ENCODE measurements around the gene ITIH1.

DNA sequence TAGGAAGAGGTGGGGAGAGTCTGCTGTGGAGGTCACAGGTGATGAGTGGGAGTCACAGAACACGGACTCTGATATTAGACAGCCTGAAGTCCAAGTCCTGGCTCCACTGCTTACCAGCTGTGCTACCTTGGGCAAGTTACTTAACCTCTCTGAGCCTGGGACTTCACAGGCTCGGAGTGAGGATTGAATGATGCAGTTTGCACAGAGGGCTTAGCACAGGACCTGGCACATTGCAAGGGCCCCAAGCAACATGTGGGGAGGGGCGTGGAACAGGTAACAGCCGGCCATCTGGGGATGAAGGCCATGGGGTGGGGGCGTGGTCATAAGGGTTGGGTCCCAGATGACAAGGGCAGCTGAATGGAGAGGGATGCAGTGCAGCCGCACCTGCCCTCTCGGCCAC is 12.9 kb downstream of the ITIH1 start:
- TF ChIP-seq, protein P1, sequence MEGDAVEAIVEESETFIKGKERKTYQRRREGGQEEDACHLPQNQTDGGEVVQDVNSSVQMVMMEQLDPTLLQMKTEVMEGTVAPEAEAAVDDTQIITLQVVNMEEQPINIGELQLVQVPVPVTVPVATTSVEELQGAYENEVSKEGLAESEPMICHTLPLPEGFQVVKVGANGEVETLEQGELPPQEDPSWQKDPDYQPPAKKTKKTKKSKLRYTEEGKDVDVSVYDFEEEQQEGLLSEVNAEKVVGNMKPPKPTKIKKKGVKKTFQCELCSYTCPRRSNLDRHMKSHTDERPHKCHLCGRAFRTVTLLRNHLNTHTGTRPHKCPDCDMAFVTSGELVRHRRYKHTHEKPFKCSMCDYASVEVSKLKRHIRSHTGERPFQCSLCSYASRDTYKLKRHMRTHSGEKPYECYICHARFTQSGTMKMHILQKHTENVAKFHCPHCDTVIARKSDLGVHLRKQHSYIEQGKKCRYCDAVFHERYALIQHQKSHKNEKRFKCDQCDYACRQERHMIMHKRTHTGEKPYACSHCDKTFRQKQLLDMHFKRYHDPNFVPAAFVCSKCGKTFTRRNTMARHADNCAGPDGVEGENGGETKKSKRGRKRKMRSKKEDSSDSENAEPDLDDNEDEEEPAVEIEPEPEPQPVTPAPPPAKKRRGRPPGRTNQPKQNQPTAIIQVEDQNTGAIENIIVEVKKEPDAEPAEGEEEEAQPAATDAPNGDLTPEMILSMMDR (conservative IDR thresholded peaks at IDR 0.05; ENCODE audit: low read depth in 2 of 2), result no peak
- no peak for TF ChIP-seq EZH2phosphoT487 (IDR thresholded peaks at IDR 0.05; ENCODE audit: unreplicated experiment)
- TF ChIP-seq EZH2 (IDR thresholded peaks at IDR 0.05; ENCODE audit: low read depth, unreplicated experiment), result no peak
- no peak for TF ChIP-seq POLR2AphosphoS5 (IDR thresholded peaks at IDR 0.05; ENCODE audit: low read depth)
- no peak for TF ChIP-seq CREB1 (CRISPR knock-in tag; IDR thresholded peaks at IDR 0.05; ENCODE audit: low read depth)
- TF ChIP-seq, protein P2, sequence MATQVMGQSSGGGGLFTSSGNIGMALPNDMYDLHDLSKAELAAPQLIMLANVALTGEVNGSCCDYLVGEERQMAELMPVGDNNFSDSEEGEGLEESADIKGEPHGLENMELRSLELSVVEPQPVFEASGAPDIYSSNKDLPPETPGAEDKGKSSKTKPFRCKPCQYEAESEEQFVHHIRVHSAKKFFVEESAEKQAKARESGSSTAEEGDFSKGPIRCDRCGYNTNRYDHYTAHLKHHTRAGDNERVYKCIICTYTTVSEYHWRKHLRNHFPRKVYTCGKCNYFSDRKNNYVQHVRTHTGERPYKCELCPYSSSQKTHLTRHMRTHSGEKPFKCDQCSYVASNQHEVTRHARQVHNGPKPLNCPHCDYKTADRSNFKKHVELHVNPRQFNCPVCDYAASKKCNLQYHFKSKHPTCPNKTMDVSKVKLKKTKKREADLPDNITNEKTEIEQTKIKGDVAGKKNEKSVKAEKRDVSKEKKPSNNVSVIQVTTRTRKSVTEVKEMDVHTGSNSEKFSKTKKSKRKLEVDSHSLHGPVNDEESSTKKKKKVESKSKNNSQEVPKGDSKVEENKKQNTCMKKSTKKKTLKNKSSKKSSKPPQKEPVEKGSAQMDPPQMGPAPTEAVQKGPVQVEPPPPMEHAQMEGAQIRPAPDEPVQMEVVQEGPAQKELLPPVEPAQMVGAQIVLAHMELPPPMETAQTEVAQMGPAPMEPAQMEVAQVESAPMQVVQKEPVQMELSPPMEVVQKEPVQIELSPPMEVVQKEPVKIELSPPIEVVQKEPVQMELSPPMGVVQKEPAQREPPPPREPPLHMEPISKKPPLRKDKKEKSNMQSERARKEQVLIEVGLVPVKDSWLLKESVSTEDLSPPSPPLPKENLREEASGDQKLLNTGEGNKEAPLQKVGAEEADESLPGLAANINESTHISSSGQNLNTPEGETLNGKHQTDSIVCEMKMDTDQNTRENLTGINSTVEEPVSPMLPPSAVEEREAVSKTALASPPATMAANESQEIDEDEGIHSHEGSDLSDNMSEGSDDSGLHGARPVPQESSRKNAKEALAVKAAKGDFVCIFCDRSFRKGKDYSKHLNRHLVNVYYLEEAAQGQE (IDR thresholded peaks at IDR 0.05; ENCODE audit: unreplicated experiment), result no peak
- TF ChIP-seq, protein P3, sequence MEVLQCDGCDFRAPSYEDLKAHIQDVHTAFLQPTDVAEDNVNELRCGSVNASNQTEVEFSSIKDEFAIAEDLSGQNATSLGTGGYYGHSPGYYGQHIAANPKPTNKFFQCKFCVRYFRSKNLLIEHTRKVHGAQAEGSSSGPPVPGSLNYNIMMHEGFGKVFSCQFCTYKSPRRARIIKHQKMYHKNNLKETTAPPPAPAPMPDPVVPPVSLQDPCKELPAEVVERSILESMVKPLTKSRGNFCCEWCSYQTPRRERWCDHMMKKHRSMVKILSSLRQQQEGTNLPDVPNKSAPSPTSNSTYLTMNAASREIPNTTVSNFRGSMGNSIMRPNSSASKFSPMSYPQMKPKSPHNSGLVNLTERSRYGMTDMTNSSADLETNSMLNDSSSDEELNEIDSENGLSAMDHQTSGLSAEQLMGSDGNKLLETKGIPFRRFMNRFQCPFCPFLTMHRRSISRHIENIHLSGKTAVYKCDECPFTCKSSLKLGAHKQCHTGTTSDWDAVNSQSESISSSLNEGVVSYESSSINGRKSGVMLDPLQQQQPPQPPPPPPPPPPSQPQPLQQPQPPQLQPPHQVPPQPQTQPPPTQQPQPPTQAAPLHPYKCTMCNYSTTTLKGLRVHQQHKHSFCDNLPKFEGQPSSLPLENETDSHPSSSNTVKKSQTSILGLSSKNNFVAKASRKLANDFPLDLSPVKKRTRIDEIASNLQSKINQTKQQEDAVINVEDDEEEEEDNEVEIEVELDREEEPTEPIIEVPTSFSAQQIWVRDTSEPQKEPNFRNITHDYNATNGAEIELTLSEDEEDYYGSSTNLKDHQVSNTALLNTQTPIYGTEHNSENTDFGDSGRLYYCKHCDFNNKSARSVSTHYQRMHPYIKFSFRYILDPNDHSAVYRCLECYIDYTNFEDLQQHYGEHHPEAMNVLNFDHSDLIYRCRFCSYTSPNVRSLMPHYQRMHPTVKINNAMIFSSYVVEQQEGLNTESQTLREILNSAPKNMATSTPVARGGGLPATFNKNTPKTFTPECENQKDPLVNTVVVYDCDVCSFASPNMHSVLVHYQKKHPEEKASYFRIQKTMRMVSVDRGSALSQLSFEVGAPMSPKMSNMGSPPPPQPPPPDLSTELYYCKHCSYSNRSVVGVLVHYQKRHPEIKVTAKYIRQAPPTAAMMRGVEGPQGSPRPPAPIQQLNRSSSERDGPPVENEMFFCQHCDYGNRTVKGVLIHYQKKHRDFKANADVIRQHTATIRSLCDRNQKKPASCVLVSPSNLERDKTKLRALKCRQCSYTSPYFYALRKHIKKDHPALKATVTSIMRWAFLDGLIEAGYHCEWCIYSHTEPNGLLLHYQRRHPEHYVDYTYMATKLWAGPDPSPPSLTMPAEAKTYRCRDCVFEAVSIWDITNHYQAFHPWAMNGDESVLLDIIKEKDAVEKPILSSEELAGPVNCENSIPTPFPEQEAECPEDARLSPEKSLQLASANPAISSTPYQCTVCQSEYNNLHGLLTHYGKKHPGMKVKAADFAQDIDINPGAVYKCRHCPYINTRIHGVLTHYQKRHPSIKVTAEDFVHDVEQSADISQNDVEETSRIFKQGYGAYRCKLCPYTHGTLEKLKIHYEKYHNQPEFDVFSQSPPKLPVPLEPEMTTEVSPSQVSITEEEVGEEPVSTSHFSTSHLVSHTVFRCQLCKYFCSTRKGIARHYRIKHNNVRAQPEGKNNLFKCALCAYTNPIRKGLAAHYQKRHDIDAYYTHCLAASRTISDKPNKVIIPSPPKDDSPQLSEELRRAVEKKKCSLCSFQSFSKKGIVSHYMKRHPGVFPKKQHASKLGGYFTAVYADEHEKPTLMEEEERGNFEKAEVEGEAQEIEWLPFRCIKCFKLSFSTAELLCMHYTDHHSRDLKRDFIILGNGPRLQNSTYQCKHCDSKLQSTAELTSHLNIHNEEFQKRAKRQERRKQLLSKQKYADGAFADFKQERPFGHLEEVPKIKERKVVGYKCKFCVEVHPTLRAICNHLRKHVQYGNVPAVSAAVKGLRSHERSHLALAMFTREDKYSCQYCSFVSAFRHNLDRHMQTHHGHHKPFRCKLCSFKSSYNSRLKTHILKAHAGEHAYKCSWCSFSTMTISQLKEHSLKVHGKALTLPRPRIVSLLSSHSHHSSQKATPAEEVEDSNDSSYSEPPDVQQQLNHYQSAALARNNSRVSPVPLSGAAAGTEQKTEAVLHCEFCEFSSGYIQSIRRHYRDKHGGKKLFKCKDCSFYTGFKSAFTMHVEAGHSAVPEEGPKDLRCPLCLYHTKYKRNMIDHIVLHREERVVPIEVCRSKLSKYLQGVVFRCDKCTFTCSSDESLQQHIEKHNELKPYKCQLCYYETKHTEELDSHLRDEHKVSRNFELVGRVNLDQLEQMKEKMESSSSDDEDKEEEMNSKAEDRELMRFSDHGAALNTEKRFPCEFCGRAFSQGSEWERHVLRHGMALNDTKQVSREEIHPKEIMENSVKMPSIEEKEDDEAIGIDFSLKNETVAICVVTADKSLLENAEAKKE (CRISPR knock-in tag; IDR thresholded peaks at IDR 0.05), result no peak
- TF ChIP-seq ZNF114 (CRISPR knock-in tag; IDR thresholded peaks at IDR 0.05), result no peak
- TF ChIP-seq, protein P4, sequence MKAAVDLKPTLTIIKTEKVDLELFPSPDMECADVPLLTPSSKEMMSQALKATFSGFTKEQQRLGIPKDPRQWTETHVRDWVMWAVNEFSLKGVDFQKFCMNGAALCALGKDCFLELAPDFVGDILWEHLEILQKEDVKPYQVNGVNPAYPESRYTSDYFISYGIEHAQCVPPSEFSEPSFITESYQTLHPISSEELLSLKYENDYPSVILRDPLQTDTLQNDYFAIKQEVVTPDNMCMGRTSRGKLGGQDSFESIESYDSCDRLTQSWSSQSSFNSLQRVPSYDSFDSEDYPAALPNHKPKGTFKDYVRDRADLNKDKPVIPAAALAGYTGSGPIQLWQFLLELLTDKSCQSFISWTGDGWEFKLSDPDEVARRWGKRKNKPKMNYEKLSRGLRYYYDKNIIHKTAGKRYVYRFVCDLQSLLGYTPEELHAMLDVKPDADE (IDR thresholded peaks at IDR 0.05), result no peak
- no peak for TF ChIP-seq STAT1 (IDR thresholded peaks at IDR 0.05; ENCODE audit: unreplicated experiment)
- TF ChIP-seq JUNB (IDR thresholded peaks at IDR 0.05; ENCODE audit: unreplicated experiment), result no peak
- no peak for TF ChIP-seq NANOG (IDR thresholded peaks at IDR 0.05; ENCODE audit: borderline replicate concordance)
